ENCODE data around the gene KCTD4. TPM values are rescaled to one million over a fixed set of nuclear protein-coding genes. Genes with fewer than 3 reads are reported as not detected.

Gene KCTD4
- total RNA-seq, 6 experiments from 2014 or later, result 0.73 to 4.5 (median 1.1) TPM

- H3K4me1 Mint-ChIP-seq (ENCODE audit: low read depth), result peaks cover 25% of the 10 kb centered on the region
- peaks cover 7% of the 10 kb centered on the region for H3K36me3 Mint-ChIP-seq (ENCODE audit: low read depth)
- H3K27me3 Mint-ChIP-seq (ENCODE audit: insufficient read depth), result peaks cover 3% of the 10 kb centered on the region; the same call in 1 of the 2 replicates
- DNase-seq, result no peak
- peak overlapping the region; percentile 84 for H3K27ac Mint-ChIP-seq
- H3K9me3 Mint-ChIP-seq, result no peaks in the 10 kb centered on the region
- no peak overlapping the region for H3K4me3 Mint-ChIP-seq
- no peak for TF ChIP-seq CTCF (IDR thresholded peaks at IDR 0.05)
Measured at GRCh38 chr13:45231305-45231704, 30.5 kb upstream of the KCTD4 start.

GRCh38 chr13:45229172-45229571 is 28.3 kb upstream of the KCTD4 start:
- no peak for TF ChIP-seq CTCF (IDR thresholded peaks at IDR 0.05)
- Mint-ChIP-seq H3K4me3 (no peak overlapping the region), H3K36me3 (ENCODE audit: low read depth) (peaks cover 7% of the 10 kb centered on the region), H3K27me3 (ENCODE audit: insufficient read depth) (peaks cover 3% of the 10 kb centered on the region; the same call in 1 of the 2 replicates), H3K4me1 (ENCODE audit: low read depth) (peaks cover 20% of the 10 kb centered on the region), H3K9me3 (no peaks in the 10 kb centered on the region), H3K27ac (no peak overlapping the region)
- DNase-seq, result no peak

- TF ChIP-seq CTCF (IDR thresholded peaks at IDR 0.05), result no peak
- H3K9me3 Mint-ChIP-seq, result no peaks in the 10 kb centered on the region
Measured at GRCh38 chr13:45228002-45228401, 27.2 kb upstream of the KCTD4 start.

GRCh38 chr13:45226024-45226423 is 25.2 kb upstream of the KCTD4 start:
- peaks cover 36% of the 10 kb centered on the region for H3K4me1 Mint-ChIP-seq (ENCODE audit: low read depth)
- no peak overlapping the region for H3K27ac Mint-ChIP-seq
- H3K4me3 Mint-ChIP-seq, result no peak overlapping the region
- TF ChIP-seq CTCF (IDR thresholded peaks at IDR 0.05), result no peak
- no peak for DNase-seq
- H3K27me3 Mint-ChIP-seq (ENCODE audit: insufficient read depth), result peaks cover 3% of the 10 kb centered on the region; the same call in 1 of the 2 replicates
- H3K9me3 Mint-ChIP-seq, result no peaks in the 10 kb centered on the region
- H3K36me3 Mint-ChIP-seq (ENCODE audit: low read depth), result peaks cover 16% of the 10 kb centered on the region

More at GRCh38 chr13:45228002-45228401, 27.2 kb upstream of the KCTD4 start:
- Mint-ChIP-seq H3K36me3 (ENCODE audit: low read depth) (peaks cover 7% of the 10 kb centered on the region), H3K27ac (no peak overlapping the region), H3K27me3 (ENCODE audit: insufficient read depth) (peaks cover 3% of the 10 kb centered on the region; the same call in 1 of the 2 replicates), H3K4me3 (no peak overlapping the region), H3K4me1 (ENCODE audit: low read depth) (peaks cover 28% of the 10 kb centered on the region)
- DNase-seq, result no peak

- no peak for DNase-seq
- peaks cover 3% of the 10 kb centered on the region; the same call in 1 of the 2 replicates for H3K27me3 Mint-ChIP-seq (ENCODE audit: insufficient read depth)
- peaks cover 20% of the 10 kb centered on the region for H3K36me3 Mint-ChIP-seq (ENCODE audit: low read depth)
- no peaks in the 10 kb centered on the region for H3K9me3 Mint-ChIP-seq
- peaks cover 43% of the 10 kb centered on the region for H3K4me1 Mint-ChIP-seq (ENCODE audit: low read depth)
- no peak overlapping the region for H3K4me3 Mint-ChIP-seq
- TF ChIP-seq CTCF (IDR thresholded peaks at IDR 0.05), result no peak
- no peak overlapping the region for H3K27ac Mint-ChIP-seq
Measured at GRCh38 chr13:45225370-45225769, 24.5 kb upstream of the KCTD4 start.

- Mint-ChIP-seq H3K36me3 (ENCODE audit: low read depth) (peaks cover 20% of the 10 kb centered on the region), H3K27ac (peak overlapping the region; percentile 73), H3K4me1 (ENCODE audit: low read depth) (peaks cover 55% of the 10 kb centered on the region), H3K27me3 (ENCODE audit: insufficient read depth) (peaks cover 3% of the 10 kb centered on the region; the same call in 1 of the 2 replicates), H3K4me3 (peak overlapping the region; percentile 2), H3K9me3 (no peaks in the 10 kb centered on the region)
- peak; percentile 47 for DNase-seq
- TF ChIP-seq CTCF (IDR thresholded peaks at IDR 0.05), result no peak
Measured at GRCh38 chr13:45224176-45224575, 23.3 kb upstream of the KCTD4 start.

Measured in HFFc6 (cell line).